Limb (tissue), 2 donors: Measurements from ENCODE around the gene TMEM11.
"Not testable (repeated sequence)": the region's sequence is repeated elsewhere in the genome, so short reads cannot be mapped to it uniquely, and the experiment has no call there.

Experiments used
- DNase-seq, 2 donors: peaks; one replicate each; pipeline ENCODE4 v3.0.0-alpha.2; 2016; ENCODE audit errors: extremely low spot score in 2 of 2

TMEM11 gene

GRCh38 chr17:21212826-21213637 lies 929 bp downstream of the TMEM11 start:
- DNase-seq, result no peak

- DNase-seq, result no peak
These were observed 2.0 kb downstream of the TMEM11 start for GRCh38 chr17:21211825-21212479.

GRCh38 chr17:21210411-21211076 lies 3.4 kb downstream of the TMEM11 start:
- no peak for DNase-seq

GRCh38 chr17:21209511-21210175 lies 4.3 kb downstream of the TMEM11 start:
- no peak for DNase-seq

GRCh38 chr17:21208352-21208751 lies 5.6 kb downstream of the TMEM11 start:
- DNase-seq, result no peak

- no peak for DNase-seq
These were observed 9.0 kb downstream of the TMEM11 start for GRCh38 chr17:21204935-21205334.

- DNase-seq, result no peak
These were observed 11.4 kb downstream of the TMEM11 start for GRCh38 chr17:21202512-21202911.

- DNase-seq, result no peak
These were observed 12.1 kb downstream of the TMEM11 start for GRCh38 chr17:21201874-21202273.

- DNase-seq, result no peak
These were observed 12.7 kb downstream of the TMEM11 start for GRCh38 chr17:21201298-21201595.

- no peak for DNase-seq
These were observed 13.2 kb downstream of the TMEM11 start for GRCh38 chr17:21200590-21201297.

GRCh38 chr17:21199856-21200255 lies 14.1 kb downstream of the TMEM11 start:
- no peak for DNase-seq

- no peak for DNase-seq
These were observed 14.7 kb downstream of the TMEM11 start for GRCh38 chr17:21199311-21199710.

GRCh38 chr17:21198411-21198810 lies 15.6 kb downstream of the TMEM11 start:
- DNase-seq, result no peak

GRCh38 chr17:21196126-21196525 lies 17.8 kb downstream of the TMEM11 start:
- no peak for DNase-seq

GRCh38 chr17:21194703-21195102 lies 19.3 kb downstream of the TMEM11 start:
- DNase-seq, result peak; percentile 58 to 68

GRCh38 chr17:21194226-21194625 lies 19.7 kb downstream of the TMEM11 start:
- DNase-seq, result peak in 1 of 2 donors; percentile 36

GRCh38 chr17:21193031-21193430 lies 20.9 kb downstream of the TMEM11 start:
- DNase-seq, result no peak

GRCh38 chr17:21192414-21192813 lies 21.5 kb downstream of the TMEM11 start:
- DNase-seq, result not testable (repeated sequence)

- DNase-seq, result no peak
These were observed 22.3 kb downstream of the TMEM11 start for GRCh38 chr17:21191698-21192097.

GRCh38 chr17:21190078-21190477 lies 23.9 kb downstream of the TMEM11 start:
- DNase-seq, result no peak

- DNase-seq, result no peak
These were observed 24.6 kb downstream of the TMEM11 start for GRCh38 chr17:21189361-21189760.
